Stimulated activated CD8-positive, alpha-beta memory T cell treated with anti-CD3 and anti-CD28 coated beads, Interleukin-15, amount 100 ng/mL, for 1 hour (primary cell): ENCODE results near the gene LPCAT4.
"Not testable (repeated sequence)": the region's sequence is repeated elsewhere in the genome, so short reads cannot be mapped to it uniquely, and the experiment has no call there.

Experiments
- DNase-seq: peaks from one replicate; pipeline ENCODE4 v3.0.0-alpha.2; 2020; ENCODE audit warnings: low read depth

LPCAT4 gene, protein sequence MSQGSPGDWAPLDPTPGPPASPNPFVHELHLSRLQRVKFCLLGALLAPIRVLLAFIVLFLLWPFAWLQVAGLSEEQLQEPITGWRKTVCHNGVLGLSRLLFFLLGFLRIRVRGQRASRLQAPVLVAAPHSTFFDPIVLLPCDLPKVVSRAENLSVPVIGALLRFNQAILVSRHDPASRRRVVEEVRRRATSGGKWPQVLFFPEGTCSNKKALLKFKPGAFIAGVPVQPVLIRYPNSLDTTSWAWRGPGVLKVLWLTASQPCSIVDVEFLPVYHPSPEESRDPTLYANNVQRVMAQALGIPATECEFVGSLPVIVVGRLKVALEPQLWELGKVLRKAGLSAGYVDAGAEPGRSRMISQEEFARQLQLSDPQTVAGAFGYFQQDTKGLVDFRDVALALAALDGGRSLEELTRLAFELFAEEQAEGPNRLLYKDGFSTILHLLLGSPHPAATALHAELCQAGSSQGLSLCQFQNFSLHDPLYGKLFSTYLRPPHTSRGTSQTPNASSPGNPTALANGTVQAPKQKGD

DNA sequence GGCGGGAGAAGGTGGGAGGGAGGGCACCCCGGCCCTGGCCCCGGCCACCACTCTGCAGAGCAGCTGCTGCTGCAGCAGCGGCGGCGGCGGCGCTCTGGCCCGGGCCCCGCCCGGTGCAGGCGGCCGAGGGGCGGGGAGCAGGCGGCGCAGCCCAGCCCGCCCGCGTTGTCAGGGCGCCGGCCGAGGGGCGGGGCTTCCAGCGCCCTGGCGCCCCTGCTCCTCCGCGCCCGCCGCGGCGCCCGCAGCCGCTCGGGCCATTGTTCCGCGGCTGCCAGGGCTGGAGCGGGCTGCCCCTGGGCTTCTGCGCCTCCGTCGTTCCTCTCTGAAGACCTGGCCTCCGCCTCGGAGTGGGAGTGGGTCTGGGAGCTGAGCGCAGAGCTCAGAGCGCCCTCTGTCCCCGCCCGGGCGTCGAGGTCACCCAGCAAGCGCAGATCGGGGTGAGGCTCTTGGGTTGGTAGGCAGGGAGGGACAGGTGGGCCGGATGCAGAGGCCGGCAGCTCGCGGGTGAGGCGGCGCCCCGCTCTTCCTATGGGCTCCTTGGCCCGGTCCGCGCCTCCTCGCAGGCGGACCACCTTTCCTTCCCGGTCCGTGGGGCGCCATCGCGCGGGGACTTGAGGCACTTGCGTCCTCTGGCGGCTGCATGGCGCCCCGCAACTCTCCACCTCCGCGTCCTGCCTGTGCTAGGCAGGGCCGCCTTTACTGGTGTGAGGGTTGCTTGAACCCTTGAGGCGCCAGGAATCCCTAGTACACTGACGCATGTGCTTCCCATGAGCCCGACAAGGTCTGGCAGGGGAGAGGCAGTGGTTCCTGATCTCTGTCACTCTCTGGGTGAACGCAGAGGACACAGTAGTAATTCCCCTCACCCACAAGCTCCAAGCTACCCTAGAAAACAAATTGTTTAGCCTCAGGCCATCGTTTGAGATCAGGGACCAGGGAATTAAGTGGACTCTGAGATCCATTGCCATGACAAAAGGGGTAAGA, at the start of gene LPCAT4:
Gene LPCAT4 (minus strand): TSS at position 96 of the 981 bp plus-strand sequence. CDS start 96 bp downstream, outside the sequence.
- DNase-seq, result peak; percentile 79

- not testable (repeated sequence) for DNase-seq
Measured at GRCh38 chr15:34409511-34409910, 42.5 kb upstream of the LPCAT4 start.

- not testable (repeated sequence) for DNase-seq
Measured at GRCh38 chr15:34408973-34409372, 42.0 kb upstream of the LPCAT4 start.

- DNase-seq, result not testable (repeated sequence)
Measured at GRCh38 chr15:34403899-34404298, 36.9 kb upstream of the LPCAT4 start.

DNA sequence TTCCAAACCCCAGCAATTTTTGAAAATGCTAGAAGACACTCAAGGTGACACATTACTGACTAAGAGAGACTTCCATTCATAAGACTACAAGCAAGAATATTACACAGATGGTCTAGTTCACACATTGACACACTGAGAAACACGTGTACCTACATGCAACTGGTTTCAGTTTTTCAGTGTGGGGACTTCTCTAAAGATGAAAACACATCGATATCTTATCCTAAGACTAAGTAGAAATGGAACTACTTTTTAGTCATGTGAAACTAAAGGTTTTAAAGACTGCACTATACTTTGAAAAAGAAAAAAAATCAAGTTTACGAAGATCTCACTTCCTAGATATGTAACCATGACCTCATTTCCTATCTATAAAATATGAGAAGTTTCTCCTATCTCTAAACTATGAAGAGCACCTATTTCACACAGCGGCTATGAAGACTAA, 36.2 kb upstream of the LPCAT4 start:
- not testable (repeated sequence) for DNase-seq

- DNase-seq, result not testable (repeated sequence)
Measured at GRCh38 chr15:34397637-34398259, 30.8 kb upstream of the LPCAT4 start.

- DNase-seq, result not testable (repeated sequence)
Measured at GRCh38 chr15:34392981-34393380, 26.0 kb upstream of the LPCAT4 start.

DNA sequence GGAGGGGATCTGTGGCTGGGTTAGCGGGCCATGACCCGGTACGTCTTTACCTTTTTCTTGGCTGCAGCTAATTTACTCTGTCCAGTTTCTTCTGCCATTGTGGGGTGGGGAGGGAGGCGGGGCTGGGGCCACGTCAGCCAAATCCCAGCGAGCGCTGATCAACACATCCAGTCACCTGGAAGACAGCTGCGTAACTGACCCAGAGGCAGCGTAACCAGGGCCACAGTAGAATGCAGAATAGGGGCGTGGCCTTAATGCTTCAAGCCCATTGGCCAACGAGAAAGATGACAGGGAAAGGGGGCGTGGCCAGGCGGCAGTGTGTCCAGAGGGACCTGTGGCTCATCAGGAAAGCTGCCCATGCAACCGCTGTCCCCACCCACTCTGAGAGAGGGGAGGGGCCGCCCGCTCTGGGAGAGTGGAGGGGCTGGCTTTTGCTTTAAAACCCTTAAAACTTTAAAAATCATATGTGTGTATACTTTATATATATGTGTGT, 22.6 kb upstream of the LPCAT4 start:
- DNase-seq, result not testable (repeated sequence)

DNA sequence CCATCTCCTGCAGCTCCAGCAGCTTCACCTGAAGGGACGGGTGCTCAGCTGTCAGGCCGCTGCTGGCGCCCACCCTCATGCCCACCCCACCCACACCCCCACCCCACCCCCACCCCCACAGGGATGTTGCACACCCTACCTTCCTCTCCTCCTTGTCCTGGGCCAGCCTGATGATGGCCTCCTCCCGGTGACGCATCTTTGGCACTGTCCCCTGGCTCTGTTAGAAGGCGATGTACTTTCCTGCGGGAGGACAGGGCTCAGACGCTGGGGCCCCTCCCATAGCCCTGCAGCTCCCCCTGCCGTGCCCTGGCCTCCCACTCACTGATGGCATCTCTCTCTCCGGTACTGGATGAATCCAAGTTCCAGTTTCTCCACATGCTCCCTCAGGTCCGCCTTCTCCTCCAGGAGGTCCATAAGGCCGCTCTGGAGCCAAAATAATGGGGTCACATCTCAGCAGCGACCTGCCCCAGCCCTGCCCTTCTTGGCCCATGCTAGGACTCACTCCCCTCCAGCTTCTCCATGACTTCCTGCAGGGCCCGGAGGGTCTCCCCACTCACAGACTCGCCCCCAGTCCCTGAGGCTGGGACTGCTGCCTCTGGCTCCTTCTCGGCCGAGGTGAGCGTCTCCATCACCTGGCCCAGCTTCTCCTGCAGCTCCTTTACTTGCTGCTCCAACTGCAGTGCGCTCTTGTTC, 15.0 kb upstream of the LPCAT4 start:
- not testable (repeated sequence) for DNase-seq

- DNase-seq, result not testable (repeated sequence)
Measured at GRCh38 chr15:34380491-34380890, 13.5 kb upstream of the LPCAT4 start.

DNA sequence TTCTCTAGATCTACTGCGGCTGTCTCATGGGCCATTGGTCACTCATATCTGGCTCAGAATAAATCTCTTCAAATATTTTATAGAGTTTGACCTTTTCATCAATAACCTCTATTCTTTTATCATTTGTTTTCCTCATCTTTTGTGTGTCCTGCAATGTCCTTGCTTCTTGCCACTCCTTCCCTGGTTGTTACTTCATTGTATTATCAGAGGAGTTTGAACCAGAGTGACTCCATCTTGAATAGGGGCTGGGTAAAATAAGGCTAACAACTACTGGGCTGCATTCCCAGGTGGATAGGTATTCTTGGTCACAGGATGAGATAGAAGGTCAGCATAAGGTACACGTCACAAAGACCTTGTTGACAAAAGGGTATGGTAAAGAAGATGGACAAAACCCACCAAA, 9.9 kb upstream of the LPCAT4 start:
- DNase-seq, result no peak

- DNase-seq, result not testable (repeated sequence)
Measured at GRCh38 chr15:34375541-34375940, 8.5 kb upstream of the LPCAT4 start.

GRCh38 chr15:34374816-34375215, 7.8 kb upstream of the LPCAT4 start:
- DNase-seq, result no peak

- no peak for DNase-seq
Measured at GRCh38 chr15:34373951-34374350, 7.0 kb upstream of the LPCAT4 start.

- DNase-seq, result no peak
Measured at GRCh38 chr15:34370643-34371042, 3.6 kb upstream of the LPCAT4 start.

- no peak for DNase-seq
Measured at GRCh38 chr15:34370129-34370528, 3.1 kb upstream of the LPCAT4 start.

GRCh38 chr15:34366271-34367065, 528 bp downstream of the LPCAT4 start:
- DNase-seq, result no peak

DNA sequence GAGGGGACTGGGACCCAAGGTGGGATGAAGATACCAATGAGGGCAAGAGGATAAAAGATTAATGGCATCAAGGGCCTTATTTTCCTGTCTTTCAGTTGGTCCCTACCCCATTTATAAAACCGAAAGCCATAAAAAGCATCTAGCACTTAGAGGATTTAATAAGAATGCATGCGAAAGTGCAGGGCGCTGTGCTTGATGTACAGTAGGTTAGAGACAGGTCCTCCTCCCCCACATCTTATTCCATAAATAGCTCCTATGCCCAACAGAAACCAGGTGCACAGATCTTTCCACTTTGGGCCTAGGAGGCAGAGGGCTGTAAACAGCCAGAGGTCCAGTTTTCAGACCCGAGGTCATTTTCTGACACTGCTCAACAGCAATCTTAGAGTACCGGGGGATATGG, 1.2 kb downstream of the LPCAT4 start:
- no peak for DNase-seq

GRCh38 chr15:34365091-34365825, 1.7 kb downstream of the LPCAT4 start:
- DNase-seq, result no peak
